H54 (cell line): ENCODE measurements around the gene AGPS.

Experiments
- DNase-seq: peaks from one replicate; pipeline ENCODE4 v3.0.0; 2011; ENCODE audit warnings: low spot score, mixed read lengths; ENCODE audit not compliant: insufficient read length
- FAIRE-seq: peaks from 3 replicates; lab custom pipeline; 2011; peaks lifted over from hg19 to GRCh38; lab: Jason Lieb, UNC
- POLR2A ChIP-seq: IDR thresholded peaks from 2 replicates; pipeline ENCODE4 v1.6.1; 2011; ENCODE audit warnings: low read depth, mild to moderate bottlenecking, low read length

Gene AGPS

GRCh38 chr2:177530561-177530960 is 138.0 kb downstream of the AGPS start:
- FAIRE-seq (no peak), DNase-seq (no peak)
- TF ChIP-seq POLR2A, result no peak

GRCh38 chr2:177531706-177532105 is 139.1 kb downstream of the AGPS start:
- no peak for FAIRE-seq
- TF ChIP-seq POLR2A, result no peak
- no peak for DNase-seq

- no peak for FAIRE-seq
- TF ChIP-seq POLR2A, result no peak
- DNase-seq, result no peak
Observed at GRCh38 chr2:177532567-177532966, 140.0 kb downstream of the AGPS start.

GRCh38 chr2:177533253-177533652 is 140.7 kb downstream of the AGPS start:
- TF ChIP-seq POLR2A, result no peak
- no peak for FAIRE-seq
- DNase-seq, result no peak

GRCh38 chr2:177535000-177535399 is 142.4 kb downstream of the AGPS start:
- no peak for TF ChIP-seq POLR2A
- no peak for FAIRE-seq
- DNase-seq, result no peak

- no peak for TF ChIP-seq POLR2A
- FAIRE-seq, result no peak
- DNase-seq, result no peak
Observed at GRCh38 chr2:177535958-177536504, 143.5 kb downstream of the AGPS start.

GRCh38 chr2:177537213-177537612 is 144.6 kb downstream of the AGPS start:
- TF ChIP-seq POLR2A, result no peak
- DNase-seq (no peak), FAIRE-seq (no peak)

GRCh38 chr2:177537636-177538035 is 145.1 kb downstream of the AGPS start:
- no peak for TF ChIP-seq POLR2A
- DNase-seq (no peak), FAIRE-seq (no peak)

GRCh38 chr2:177538323-177538722 is 145.8 kb downstream of the AGPS start:
- FAIRE-seq, result no peak
- no peak for DNase-seq
- no peak for TF ChIP-seq POLR2A

GRCh38 chr2:177540283-177540682 is 147.7 kb downstream of the AGPS start:
- FAIRE-seq (no peak), DNase-seq (no peak)
- TF ChIP-seq POLR2A, result no peak

- DNase-seq, result no peak
- FAIRE-seq, result no peak
- TF ChIP-seq POLR2A, result no peak
Observed at GRCh38 chr2:177541258-177541991, 148.9 kb downstream of the AGPS start.

- no peak for DNase-seq
- no peak for FAIRE-seq
- no peak for TF ChIP-seq POLR2A
Observed at GRCh38 chr2:177542396-177542795, 149.8 kb downstream of the AGPS start.

GRCh38 chr2:177543007-177543760 is 150.6 kb downstream of the AGPS start:
- TF ChIP-seq POLR2A, result no peak
- FAIRE-seq, result peak; percentile 97
- peak; percentile 30 for DNase-seq

- FAIRE-seq (no peak), DNase-seq (no peak)
- no peak for TF ChIP-seq POLR2A
Observed at GRCh38 chr2:177545143-177545542, 152.6 kb downstream of the AGPS start.

- no peak for TF ChIP-seq POLR2A
- FAIRE-seq (no peak), DNase-seq (no peak)
Observed at GRCh38 chr2:177545981-177546585, 153.5 kb downstream of the AGPS start.
